Measurements from ENCODE around the gene DHRS3.

DNA sequence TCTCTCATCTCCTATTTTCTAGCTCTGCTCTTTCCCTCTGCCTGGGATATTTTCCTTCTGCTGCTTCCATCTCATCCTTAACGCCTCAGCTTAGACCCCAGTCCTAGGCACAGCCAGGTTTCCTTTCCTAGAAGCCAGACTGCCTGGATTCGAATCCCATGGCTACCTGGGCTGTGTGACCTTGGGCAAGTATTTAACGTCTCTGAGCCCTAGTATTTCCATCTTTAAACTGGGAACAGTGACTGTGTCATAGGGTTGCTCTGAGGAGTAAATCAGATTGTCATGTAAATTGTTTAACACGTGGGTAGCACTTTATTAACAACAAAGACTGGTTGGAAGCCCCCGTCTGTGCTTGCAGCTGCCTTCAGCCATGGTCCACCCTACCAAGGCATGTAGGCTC is 18.4 kb downstream of the DHRS3 start:
- TF ChIP-seq, protein P1, sequence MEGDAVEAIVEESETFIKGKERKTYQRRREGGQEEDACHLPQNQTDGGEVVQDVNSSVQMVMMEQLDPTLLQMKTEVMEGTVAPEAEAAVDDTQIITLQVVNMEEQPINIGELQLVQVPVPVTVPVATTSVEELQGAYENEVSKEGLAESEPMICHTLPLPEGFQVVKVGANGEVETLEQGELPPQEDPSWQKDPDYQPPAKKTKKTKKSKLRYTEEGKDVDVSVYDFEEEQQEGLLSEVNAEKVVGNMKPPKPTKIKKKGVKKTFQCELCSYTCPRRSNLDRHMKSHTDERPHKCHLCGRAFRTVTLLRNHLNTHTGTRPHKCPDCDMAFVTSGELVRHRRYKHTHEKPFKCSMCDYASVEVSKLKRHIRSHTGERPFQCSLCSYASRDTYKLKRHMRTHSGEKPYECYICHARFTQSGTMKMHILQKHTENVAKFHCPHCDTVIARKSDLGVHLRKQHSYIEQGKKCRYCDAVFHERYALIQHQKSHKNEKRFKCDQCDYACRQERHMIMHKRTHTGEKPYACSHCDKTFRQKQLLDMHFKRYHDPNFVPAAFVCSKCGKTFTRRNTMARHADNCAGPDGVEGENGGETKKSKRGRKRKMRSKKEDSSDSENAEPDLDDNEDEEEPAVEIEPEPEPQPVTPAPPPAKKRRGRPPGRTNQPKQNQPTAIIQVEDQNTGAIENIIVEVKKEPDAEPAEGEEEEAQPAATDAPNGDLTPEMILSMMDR (IDR thresholded peaks at IDR 0.05): no peak
- no peak for TF ChIP-seq TP53 (CRISPR knock-in tag; IDR thresholded peaks at IDR 0.05)
- TF ChIP-seq, protein P2, sequence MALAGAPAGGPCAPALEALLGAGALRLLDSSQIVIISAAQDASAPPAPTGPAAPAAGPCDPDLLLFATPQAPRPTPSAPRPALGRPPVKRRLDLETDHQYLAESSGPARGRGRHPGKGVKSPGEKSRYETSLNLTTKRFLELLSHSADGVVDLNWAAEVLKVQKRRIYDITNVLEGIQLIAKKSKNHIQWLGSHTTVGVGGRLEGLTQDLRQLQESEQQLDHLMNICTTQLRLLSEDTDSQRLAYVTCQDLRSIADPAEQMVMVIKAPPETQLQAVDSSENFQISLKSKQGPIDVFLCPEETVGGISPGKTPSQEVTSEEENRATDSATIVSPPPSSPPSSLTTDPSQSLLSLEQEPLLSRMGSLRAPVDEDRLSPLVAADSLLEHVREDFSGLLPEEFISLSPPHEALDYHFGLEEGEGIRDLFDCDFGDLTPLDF (CRISPR knock-in tag; IDR thresholded peaks at IDR 0.05): no peak
- TF ChIP-seq ZNF138 (CRISPR knock-in tag; conservative IDR thresholded peaks at IDR 0.05): no peak
- TF ChIP-seq, protein P3, sequence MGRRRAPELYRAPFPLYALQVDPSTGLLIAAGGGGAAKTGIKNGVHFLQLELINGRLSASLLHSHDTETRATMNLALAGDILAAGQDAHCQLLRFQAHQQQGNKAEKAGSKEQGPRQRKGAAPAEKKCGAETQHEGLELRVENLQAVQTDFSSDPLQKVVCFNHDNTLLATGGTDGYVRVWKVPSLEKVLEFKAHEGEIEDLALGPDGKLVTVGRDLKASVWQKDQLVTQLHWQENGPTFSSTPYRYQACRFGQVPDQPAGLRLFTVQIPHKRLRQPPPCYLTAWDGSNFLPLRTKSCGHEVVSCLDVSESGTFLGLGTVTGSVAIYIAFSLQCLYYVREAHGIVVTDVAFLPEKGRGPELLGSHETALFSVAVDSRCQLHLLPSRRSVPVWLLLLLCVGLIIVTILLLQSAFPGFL (CRISPR knock-in tag; IDR thresholded peaks at IDR 0.05; ENCODE audit: borderline replicate concordance): no peak
- no peak for TF ChIP-seq ZNF121 (CRISPR knock-in tag; IDR thresholded peaks at IDR 0.05)
- TF ChIP-seq TEAD4 (CRISPR knock-in tag; IDR thresholded peaks at IDR 0.05): no peak
- TF ChIP-seq, protein P4, sequence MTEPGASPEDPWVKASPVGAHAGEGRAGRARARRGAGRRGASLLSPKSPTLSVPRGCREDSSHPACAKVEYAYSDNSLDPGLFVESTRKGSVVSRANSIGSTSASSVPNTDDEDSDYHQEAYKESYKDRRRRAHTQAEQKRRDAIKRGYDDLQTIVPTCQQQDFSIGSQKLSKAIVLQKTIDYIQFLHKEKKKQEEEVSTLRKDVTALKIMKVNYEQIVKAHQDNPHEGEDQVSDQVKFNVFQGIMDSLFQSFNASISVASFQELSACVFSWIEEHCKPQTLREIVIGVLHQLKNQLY (CRISPR knock-in tag; IDR thresholded peaks at IDR 0.05): no peak
- TF ChIP-seq, protein P5, sequence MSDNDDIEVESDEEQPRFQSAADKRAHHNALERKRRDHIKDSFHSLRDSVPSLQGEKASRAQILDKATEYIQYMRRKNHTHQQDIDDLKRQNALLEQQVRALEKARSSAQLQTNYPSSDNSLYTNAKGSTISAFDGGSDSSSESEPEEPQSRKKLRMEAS (CRISPR knock-in tag; IDR thresholded peaks at IDR 0.05): no peak

Data from WTC11 (cell line).